Muscle of leg (tissue), 11 donors: ENCODE data around the gene MS4A15. TPM values are rescaled to one million over a fixed set of nuclear protein-coding genes. Genes with fewer than 3 reads are reported as not detected.
"Not testable (repeated sequence)": the region's sequence is repeated elsewhere in the genome, so short reads cannot be mapped to it uniquely, and the experiment has no call there.

Experiments
- DNase-seq: peaks from one replicate; pipeline ENCODE4 v3.0.0; 2013
- H3K27ac ChIP-seq: one replicate; pipeline ENCODE4 v1.5.1; 2013; ENCODE audit warnings: mild to moderate bottlenecking, low read length, control low read depth
- H3K27me3 ChIP-seq: one replicate; pipeline ENCODE4 v1.6.1; 2013; ENCODE audit warnings: low read length; ENCODE audit not compliant: control insufficient read depth, insufficient read depth
- H3K36me3 ChIP-seq: one replicate; pipeline ENCODE4 v1.6.1; 2013; ENCODE audit warnings: low read length; ENCODE audit not compliant: control insufficient read depth, insufficient read depth
- H3K4me1 ChIP-seq: one replicate; pipeline ENCODE4 v1.6.1; 2013; ENCODE audit warnings: low read length; ENCODE audit not compliant: control insufficient read depth, insufficient read depth
- H3K4me3 ChIP-seq: one replicate; pipeline ENCODE4 v1.5.1; 2013; ENCODE audit warnings: low read length, control low read depth
- H3K9me3 ChIP-seq: replicated peaks from 2 replicates; pipeline ENCODE4 v1.6.1; 2013; ENCODE audit warnings: low read depth, low read length; ENCODE audit not compliant: control insufficient read depth
- WGBS: methylation state at CpG from one replicate; pipeline ENCODE4 v1.1.5; 2013; ENCODE audit warnings: missing lambda C conversion rate; ENCODE audit not compliant: insufficient coverage; 5-methylcytosine and 5-hydroxymethylcytosine counted together
- polyA plus RNA-seq, 8 donors: library from polyadenylated mRNA; unstranded; fragments of 120-200 nt; gene quantifications; one replicate each; pipeline versions ENCODE4 v1.2.1 to v1.2.3, GENCODE V29; 2013; ENCODE audit warnings: inconsistent platforms in 1 of 8, low replicate concordance in 1 of 8; ENCODE audit not compliant: insufficient read length in 8 of 8, insufficient read depth in 1 of 8
- total RNA-seq: library from RNA; stranded (reverse); fragments of 120-200 nt; gene quantifications from one replicate; pipeline ENCODE4 v1.2.4, GENCODE V29; 2013

MS4A15 gene
- total and polyA plus RNA-seq, 9 donors = 0.23 TPM; not detected in 8

DNA sequence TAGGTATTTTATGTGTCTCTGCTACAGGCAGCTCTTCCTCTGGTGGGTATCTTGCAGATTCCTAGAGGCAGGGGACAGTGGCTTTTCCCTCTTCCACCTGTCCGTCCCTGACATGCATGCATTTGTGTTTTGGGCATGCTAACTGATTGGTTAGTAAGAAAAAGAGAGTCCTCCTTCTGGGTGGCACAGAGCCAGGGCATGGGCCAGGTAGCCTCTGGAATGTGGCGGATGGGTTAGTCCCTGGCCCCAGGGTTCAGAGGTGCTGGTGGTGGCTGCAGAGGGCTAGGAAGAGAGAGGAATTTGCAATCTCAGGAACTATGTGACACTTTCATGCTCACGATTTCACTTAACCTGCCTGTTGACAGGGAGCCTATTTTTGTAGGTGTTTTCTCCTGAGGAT is 5.8 kb upstream of the MS4A15 start:
- peaks cover 6% of the 10 kb centered on the region for H3K27me3 ChIP-seq
- H3K36me3 ChIP-seq = no peaks in the 10 kb centered on the region
- H3K9me3 ChIP-seq = no peaks in the 10 kb centered on the region
- no peak for DNase-seq
- H3K4me3 ChIP-seq = no peak overlapping the region
- no peaks in the 10 kb centered on the region for H3K4me1 ChIP-seq
- H3K27ac ChIP-seq = no peak overlapping the region
- WGBS = 79% methylated on average over 2 of the region's 3 CpGs

DNA sequence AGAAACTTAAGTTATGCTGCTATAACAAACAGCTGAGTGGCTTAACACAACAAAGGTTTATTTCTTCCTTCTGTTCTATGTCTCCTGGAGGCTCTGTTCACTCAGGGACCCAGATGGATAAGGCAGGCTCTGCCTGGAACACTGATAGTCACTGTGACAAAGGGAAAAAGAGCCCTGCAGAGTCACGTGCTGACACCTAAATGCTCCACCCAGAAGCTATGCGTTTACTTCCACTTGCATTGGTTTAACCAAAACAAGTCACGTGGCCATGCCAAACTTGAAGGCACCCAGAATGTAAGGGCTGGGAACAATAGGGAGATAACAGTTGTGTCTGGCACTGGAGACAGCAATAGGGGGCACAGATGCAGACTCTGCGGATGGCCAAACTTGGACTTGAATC is 3.4 kb upstream of the MS4A15 start:
- 60% methylated on average over 1 of the region's 4 CpGs for WGBS
- no peak overlapping the region for H3K27ac ChIP-seq
- no peak for DNase-seq
- peaks cover 6% of the 10 kb centered on the region for H3K27me3 ChIP-seq
- no peaks in the 10 kb centered on the region for H3K4me1 ChIP-seq
- H3K36me3 ChIP-seq = no peaks in the 10 kb centered on the region
- H3K4me3 ChIP-seq = no peak overlapping the region
- no peaks in the 10 kb centered on the region for H3K9me3 ChIP-seq

DNA sequence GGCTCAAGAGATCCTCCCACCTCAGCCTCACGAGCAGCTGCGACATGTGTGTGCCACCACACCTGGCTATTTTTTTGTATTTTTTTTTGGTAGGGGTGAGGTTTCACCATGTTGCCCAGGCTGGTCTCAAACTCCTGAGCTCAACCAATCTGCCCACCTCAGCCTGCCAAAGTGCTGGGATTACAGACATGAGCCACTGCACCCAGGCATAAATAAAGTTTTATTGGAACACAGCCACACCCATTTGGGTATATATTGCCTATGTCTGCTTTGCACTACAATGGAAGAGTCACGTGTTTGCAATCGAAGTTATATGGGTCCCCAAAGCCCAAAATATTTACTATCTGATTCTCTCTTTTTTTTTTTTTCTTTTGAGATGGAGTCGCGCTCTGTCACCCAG is 1.8 kb upstream of the MS4A15 start:
- Histone ChIP-seq H3K4me3 (no peak overlapping the region), H3K9me3 (no peaks in the 10 kb centered on the region), H3K27me3 (peaks cover 6% of the 10 kb centered on the region), H3K36me3 (no peaks in the 10 kb centered on the region), H3K4me1 (no peaks in the 10 kb centered on the region), H3K27ac (no peak overlapping the region)
- WGBS = 67% methylated on average over 2 of the region's 6 CpGs
- DNase-seq = no peak

GRCh38 chr11:60757231-60757800 is 649 bp downstream of the MS4A15 start:
- no peak overlapping the region for H3K4me3 ChIP-seq
- no peaks in the 10 kb centered on the region for H3K9me3 ChIP-seq
- H3K4me1 ChIP-seq = peaks cover 2% of the 10 kb centered on the region
- no peak overlapping the region for H3K27ac ChIP-seq
- H3K36me3 ChIP-seq = no peaks in the 10 kb centered on the region
- WGBS = 88% methylated on average over 14 of the region's 19 CpGs
- peaks cover 2% of the 10 kb centered on the region for H3K27me3 ChIP-seq
- DNase-seq = no peak

DNA sequence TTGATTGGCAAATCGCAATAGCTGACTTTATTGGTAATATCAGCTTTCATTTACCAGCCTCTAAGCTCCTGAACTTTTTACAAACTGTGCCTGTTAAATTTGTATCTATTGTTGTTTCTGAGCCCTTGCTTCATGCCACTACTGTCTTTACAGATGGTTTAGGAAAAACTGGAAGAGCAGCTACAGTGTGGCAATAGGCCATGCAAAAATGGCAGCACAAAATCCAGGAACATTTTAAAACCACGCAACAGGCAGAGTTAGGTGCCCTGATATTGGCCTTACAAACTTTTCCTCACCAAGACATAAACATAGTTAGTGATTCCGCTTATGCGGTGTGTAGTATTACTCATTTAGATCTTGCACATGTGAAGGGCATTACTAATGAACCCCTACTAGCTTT is 2.0 kb downstream of the MS4A15 start:
- not testable (repeated sequence) for DNase-seq, H3K27me3 ChIP-seq, H3K36me3 ChIP-seq, H3K4me3 ChIP-seq, H3K4me1 ChIP-seq, H3K9me3 ChIP-seq, H3K27ac ChIP-seq
- WGBS = no CpG with 5 or more reads among the region's 4 CpGs

DNA sequence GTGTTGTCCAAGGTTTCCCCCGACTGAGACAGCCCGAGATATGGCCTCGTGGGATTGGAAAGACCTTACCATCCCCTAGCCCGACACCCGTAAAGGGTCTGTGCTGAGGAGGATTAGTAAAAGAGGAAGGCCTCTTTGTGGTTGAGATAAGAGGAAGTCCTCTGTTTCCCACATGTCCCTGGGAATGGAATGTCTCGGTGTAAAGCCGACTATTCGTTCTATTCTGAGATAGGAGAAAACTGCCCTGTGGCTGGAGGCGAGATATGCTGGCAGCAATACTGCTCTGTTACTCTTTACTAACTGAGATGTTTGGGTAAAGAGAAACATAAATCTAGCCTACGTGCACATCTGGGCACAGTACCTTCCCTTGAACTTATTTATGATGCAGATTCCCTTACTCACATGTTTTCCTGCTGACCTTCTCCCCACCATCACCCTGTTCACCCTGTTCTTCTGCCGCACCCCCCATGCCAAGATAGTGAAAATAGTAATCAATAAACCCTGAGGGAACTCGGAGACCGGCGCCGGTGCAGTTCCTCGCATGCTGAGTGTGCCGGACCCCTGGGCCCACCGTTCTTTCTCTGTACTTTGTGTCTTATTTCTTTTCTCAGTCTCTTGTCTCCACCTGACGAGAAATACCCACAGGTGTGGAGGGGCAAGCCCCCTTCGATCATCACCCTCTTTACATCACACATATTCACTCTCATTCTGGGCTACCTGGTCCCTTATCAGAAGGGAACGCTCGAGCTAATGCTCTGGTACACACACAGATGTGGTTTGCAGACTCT is 3.0 kb downstream of the MS4A15 start:
- not testable (repeated sequence) for H3K4me3 ChIP-seq, H3K27ac ChIP-seq, H3K36me3 ChIP-seq, H3K9me3 ChIP-seq, H3K4me1 ChIP-seq, H3K27me3 ChIP-seq
- 80% methylated on average over 15 of the region's 22 CpGs for WGBS
- peak; percentile 35 for DNase-seq

- Histone ChIP-seq H3K27me3 (peaks cover 2% of the 10 kb centered on the region), H3K4me3 (no peak overlapping the region), H3K36me3 (no peaks in the 10 kb centered on the region), H3K27ac (peak overlapping the region; percentile 43), H3K9me3 (no peaks in the 10 kb centered on the region), H3K4me1 (peaks cover 2% of the 10 kb centered on the region)
- WGBS = 100% methylated on average over 1 of the region's 4 CpGs
- DNase-seq = peak; percentile 83
Observed at GRCh38 chr11:60761436-60762190, 4.9 kb downstream of the MS4A15 start.

DNA sequence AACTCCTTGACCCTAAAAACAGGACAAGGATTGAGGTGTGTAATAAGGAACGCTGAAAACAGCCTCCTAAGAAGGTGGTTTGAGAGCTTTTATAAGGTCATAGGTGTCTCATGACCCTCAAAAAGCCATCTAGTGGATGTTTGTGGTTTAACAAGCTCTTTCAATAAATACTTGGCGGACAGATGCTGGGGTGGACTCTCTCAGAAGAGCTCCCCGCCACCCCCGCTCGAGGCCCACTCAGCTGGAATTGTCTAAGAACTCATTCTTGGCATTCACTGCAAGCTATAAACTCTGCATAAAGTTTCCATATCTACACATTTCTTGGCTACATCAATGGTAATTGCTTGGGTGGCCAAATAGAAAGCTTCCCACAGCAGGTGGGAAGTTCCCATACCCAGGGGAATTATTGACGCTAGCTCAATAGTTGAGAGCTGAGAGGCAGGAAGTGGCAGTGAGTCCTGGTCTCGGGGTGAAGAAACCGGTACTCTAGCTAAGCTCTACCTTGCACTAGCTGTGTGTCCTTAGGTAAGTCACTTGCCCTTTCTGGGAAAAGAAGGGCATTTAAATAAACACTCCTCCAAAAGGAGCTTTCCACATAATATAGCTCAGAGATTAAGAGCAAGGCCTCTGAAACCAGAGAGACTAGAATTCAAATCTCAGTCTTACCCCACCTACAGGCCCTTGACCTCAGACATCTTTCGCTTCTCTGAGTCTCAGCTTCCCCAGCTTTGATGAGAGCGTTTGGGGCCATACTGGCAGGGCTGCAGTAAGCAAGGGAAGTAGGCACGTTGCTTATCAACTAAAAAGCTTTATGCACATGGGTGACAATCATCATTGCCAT is 6.4 kb downstream of the MS4A15 start:
- H3K9me3 ChIP-seq = no peaks in the 10 kb centered on the region
- DNase-seq = peak; percentile 89
- H3K4me1 ChIP-seq = peaks cover 4% of the 10 kb centered on the region
- no peak overlapping the region for H3K27ac ChIP-seq
- H3K36me3 ChIP-seq = no peaks in the 10 kb centered on the region
- H3K4me3 ChIP-seq = no peak overlapping the region
- H3K27me3 ChIP-seq = peaks cover 2% of the 10 kb centered on the region
- 37% methylated on average over 3 of the region's 11 CpGs for WGBS

- H3K27ac ChIP-seq = no peak overlapping the region
- WGBS = 89% methylated on average over 8 of the region's 11 CpGs
- DNase-seq = no peak
- no peaks in the 10 kb centered on the region for H3K36me3 ChIP-seq
- H3K27me3 ChIP-seq = peaks cover 2% of the 10 kb centered on the region
- H3K4me3 ChIP-seq = no peak overlapping the region
- no peaks in the 10 kb centered on the region for H3K9me3 ChIP-seq
- peaks cover 4% of the 10 kb centered on the region for H3K4me1 ChIP-seq
Observed at GRCh38 chr11:60763692-60764369, 7.2 kb downstream of the MS4A15 start.
